GM18858 (cell line): ENCODE data around the gene OR10H4.
"Not testable (repeated sequence)": the region's sequence is repeated elsewhere in the genome, so short reads cannot be mapped to it uniquely, and the experiment has no call there.

Source experiments
- ATAC-seq: cut with Tn5 transposase; IDR thresholded peaks from one replicate; pipeline ENCODE4 v1.9.1; 2021; ENCODE audit not compliant: unreplicated experiment

The OR10H4 gene, protein sequence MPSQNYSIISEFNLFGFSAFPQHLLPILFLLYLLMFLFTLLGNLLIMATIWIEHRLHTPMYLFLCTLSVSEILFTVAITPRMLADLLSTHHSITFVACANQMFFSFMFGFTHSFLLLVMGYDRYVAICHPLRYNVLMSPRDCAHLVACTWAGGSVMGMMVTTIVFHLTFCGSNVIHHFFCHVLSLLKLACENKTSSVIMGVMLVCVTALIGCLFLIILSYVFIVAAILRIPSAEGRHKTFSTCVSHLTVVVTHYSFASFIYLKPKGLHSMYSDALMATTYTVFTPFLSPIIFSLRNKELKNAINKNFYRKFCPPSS

GRCh38 chr19:15948223-15949058, at the start of gene OR10H4:
OR10H4 (plus strand) TSS chr19:15949008; CDS start chr19:15949008, 0 bp downstream.
- no peak for ATAC-seq

DNA sequence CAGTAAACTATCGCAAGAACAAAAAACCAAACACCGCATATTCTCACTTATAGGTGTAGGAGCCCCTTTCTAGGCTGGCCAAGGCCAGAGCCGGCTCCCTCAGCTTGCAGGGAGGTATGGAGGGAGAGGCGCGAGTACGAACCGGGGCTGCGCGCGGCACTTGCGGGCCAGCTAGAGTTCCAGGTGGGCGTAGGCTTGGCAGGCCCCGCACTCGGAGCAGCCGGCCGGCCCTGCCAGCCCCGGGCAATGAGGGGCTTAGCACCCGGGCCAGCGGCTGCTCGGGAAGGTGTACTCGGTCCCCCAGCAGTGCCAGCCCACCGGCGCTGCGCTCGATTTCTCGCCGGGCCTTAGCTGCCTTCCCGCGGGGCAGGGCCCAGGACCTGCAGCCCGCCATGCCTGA, 49.2 kb upstream of the OR10H4 start:
- not testable (repeated sequence) for ATAC-seq

DNA sequence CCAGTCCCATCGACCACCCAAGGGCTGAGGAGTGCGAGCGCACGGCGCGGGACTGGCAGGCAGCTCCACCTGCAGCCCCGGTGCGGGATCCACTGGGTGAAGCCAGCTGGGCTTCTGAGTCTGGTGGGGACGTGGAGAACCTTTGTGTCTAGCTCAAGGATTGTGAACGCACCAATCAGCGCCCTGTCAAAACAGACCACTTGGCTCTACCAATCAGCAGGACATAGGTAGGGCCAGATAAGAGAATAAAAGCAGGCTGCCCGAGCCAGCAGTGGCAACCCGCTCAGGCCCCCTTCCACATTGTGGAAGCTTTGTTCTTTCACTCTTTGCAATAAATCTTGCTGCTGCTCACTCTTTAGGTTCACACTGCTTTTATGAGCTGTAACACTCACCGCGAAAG, 48.8 kb upstream of the OR10H4 start:
- ATAC-seq = not testable (repeated sequence)

DNA sequence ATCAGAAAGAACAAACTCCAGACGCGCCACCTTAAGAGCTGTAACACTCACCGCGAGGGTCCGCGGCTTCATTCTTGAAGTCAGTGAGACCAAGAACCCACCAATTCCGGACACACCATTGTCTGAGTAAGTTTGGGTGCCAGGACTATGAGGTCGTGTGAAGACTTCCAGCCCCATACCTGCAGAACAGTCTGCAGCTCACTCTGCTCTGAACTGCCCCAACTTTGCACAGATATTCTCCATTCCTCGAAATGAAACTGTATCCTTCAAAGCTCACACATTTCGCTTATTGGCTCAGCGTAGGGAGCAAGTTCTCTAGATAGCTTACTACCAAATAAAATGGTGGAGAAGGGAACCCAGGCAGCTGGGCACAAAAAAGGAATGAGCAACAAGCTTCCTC, 48.3 kb upstream of the OR10H4 start:
- ATAC-seq = no peak

- no peak for ATAC-seq
Measured at GRCh38 chr19:15902254-15902653, 46.6 kb upstream of the OR10H4 start.

GRCh38 chr19:15902898-15903297, 45.9 kb upstream of the OR10H4 start:
- ATAC-seq = not testable (repeated sequence)

- no peak for ATAC-seq
Measured at GRCh38 chr19:15905026-15905425, 43.8 kb upstream of the OR10H4 start.

DNA sequence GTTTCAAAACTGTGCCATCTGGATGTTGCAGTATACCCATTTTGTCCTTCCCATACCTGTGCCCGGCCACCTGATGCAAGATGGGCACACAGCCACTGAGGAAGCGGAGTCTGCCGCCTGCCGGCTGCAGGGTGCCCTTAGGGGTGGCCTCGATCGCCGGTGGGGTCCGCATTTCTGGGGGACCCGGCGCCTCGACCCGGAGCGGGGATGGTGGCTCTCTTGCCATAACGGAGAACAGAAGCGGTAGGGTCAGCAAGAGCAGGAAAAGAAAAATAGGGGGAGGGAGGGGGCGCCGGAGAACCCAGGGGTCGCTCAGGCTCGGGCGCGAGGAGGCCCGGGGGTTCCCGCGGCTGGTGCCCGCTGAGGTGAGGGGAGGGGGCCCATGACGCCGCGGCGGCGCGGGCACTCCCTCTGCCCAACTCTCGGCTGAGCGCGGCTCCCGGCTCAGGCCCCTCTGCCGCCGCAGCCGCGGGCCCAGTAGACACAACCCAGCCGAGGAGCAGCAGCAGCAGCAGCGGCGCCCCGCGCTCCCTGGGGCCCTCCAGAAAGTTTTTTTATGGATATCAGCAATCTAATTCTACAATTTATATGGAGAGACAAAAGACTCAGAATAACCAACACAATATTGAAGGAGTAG, 37.1 kb upstream of the OR10H4 start:
- ATAC-seq = no peak

DNA sequence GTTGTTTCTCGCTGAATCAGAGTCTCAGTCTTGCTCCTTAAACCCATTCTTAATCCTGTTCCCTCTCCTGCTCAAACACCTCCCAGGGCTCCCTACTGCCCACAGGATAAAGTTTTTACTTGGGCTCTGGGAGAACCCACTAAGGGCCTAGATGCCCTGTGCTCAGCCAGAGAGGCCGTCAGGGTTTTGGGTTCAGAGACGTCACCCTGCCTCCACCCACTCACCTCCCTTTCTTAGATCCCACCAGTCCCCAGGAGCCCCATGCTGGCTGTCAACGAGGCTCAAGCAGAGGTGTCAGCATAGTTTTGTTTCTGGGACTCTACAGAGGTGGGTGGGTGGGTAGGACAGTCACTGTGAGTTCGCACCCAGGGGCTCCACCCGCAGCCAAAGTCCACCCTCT, 35.4 kb upstream of the OR10H4 start:
- ATAC-seq = no peak

DNA sequence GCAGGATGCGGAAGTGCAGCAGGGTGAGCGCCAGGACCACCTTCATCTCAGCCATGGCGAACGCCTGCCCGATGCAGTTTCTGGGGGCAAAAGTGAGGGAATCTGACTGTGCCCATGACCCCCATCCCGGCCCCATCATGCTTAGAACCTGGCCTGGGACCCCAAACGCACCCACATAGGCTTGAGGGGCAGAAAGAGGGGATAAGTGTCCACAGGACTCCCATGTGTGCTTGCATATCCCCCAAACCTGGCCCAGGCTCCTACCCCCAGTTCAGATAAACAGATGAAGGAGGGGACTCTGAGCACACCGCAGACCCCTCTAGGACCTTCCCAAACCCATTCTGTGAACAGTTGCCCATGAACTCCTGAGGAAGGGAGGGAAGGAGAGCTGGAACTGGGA, 35.0 kb upstream of the OR10H4 start:
- ATAC-seq = no peak

- ATAC-seq = no peak
Measured at GRCh38 chr19:15915109-15915508, 33.7 kb upstream of the OR10H4 start.

DNA sequence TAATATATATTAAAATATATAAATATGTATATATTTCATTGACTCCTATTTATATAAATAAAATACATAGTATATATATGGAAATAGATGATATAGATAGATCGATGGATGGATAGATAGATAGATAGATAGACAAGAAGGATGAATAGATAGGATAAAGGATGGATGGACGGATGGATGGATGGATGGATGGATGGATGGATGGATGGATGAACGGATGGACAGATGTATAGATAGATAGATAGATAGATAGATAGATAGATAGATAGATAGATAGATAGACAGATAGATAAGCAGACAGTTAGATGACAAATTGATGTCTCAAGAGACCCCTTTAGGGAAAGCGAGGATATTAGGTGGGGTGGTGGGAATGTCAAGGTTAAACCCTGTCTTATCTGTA, 29.6 kb upstream of the OR10H4 start:
- ATAC-seq = no peak

- no peak for ATAC-seq
Measured at GRCh38 chr19:15922021-15922420, 26.8 kb upstream of the OR10H4 start.

DNA sequence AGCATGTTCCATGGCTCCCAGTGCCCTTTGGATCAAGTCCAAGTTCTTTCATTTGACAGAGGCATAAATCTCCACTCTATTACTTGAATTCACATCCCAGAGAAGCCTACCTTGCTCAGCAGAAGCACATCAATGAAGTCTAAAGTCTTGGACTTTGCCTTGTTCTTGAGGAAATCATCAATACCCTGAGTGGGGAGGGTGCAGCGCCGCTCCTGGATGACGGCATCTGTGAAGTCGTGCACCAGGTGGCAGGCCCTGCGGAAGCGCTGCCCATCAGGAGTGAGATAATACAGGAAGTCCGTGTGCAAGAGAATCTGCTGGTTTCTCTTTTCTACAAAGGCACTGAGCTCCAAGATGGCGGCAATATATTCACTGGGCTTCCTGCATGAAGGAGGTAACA, 25.1 kb upstream of the OR10H4 start:
- no peak for ATAC-seq

- no peak for ATAC-seq
Measured at GRCh38 chr19:15926484-15926883, 22.3 kb upstream of the OR10H4 start.

DNA sequence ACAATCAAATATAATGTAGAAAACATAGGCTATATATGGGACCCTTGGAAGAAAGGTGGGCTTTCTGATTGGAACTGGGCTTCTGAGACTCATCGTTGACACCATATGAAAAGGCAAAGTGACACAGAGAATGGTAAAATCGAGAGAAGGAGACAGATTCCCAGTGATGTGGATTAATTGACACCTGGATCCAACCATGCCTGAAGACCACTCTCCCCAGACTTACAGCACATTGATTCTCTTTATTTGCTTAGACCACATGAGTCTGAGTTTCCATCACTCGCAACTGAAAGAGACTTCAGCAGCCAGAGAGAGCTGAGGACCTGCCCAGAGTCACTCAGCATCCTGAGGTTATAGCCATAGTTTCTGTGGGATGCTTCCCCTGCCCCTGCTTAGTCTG, 20.5 kb upstream of the OR10H4 start:
- no peak for ATAC-seq

DNA sequence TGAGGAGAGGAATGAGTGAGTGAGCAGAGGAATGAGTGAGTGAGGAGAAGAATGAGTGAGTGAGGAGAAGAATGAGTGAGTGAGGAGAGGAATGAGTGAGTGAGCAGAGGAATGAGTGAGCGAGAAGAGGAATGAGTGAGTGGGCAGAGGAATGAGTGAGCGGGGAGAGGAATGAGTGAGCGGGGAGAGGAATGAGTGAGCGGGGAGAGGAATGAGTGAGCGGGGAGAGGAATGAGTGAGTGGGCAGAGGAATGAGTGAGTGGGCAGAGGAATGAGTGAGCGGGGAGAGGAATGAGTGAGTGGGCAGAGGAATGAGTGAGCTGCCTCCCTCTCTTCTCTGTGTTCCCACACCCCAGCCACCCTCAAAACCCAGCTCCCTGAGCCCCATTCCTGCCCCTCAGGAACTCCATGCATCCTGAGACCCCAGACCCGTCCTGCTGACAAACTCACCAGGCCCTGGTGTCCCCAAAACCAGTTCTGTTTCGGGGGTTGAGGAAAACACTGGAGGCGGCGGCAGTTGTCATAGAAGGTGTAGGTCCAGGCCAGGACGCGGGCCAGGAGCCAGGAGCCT, 15.0 kb upstream of the OR10H4 start:
- ATAC-seq = not testable (repeated sequence)

- ATAC-seq = no peak
Measured at GRCh38 chr19:15934332-15935078, 14.3 kb upstream of the OR10H4 start, which contains the start of gene CYP4F11. CYP4F11 (minus strand) TSS chr19:15934529; CDS start chr19:15934408, 121 bp downstream.

DNA sequence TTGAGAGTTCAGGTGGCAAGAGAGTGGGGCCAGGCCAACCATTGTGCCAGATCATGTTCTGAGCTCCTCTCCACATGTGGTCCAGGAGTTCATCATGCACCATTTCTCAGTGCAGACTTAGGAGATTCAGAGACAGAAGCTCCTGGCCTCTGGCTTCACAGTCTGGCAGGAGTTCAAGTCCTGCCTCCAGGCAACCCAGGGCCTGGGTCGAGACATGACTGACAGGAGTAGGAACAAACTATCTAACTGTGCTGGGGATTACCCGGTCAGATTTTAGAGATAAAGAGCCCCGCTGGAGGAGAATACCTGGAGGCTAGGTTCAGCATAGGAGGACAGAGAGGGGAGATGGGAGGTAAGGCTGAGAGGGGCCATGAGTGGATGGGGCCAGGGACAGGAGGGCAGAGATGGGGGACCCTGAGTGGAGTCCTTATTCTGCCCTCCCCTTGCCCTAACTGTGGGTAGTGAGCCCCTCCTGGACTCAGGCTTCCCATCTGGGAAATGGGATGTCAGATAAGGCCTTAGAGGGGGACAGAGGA, 13.6 kb upstream of the OR10H4 start:
- no peak for ATAC-seq

DNA sequence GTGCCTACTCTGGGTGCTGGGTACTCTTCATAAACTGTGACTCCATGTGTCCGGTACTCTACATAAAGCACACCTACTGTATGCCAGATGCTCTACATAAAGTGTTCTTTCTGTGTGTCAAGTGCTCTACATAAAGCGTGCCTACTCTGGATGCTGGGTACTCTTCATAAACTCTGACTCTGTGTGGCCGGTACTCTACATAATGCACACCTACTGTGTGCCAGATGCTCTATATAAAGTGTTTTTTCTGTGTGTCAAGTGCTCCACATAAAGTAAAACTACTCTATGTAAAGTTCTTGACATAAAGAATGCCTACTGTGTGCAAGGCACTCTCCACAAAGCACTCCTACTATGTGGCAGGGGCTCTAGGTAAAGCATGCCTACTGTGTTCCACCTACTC, 12.6 kb upstream of the OR10H4 start:
- no peak for ATAC-seq
